Measurements from ENCODE around the gene SLC8A1. TPM values are rescaled to one million over a fixed set of nuclear protein-coding genes. Genes with fewer than 3 reads are reported as not detected.

SLC8A1 gene
- total and polyA plus RNA-seq, 2 of the 13 experiments (the other 11 are each of a cell fraction or from before 2014, with no cell fraction given), result not detected

DNA sequence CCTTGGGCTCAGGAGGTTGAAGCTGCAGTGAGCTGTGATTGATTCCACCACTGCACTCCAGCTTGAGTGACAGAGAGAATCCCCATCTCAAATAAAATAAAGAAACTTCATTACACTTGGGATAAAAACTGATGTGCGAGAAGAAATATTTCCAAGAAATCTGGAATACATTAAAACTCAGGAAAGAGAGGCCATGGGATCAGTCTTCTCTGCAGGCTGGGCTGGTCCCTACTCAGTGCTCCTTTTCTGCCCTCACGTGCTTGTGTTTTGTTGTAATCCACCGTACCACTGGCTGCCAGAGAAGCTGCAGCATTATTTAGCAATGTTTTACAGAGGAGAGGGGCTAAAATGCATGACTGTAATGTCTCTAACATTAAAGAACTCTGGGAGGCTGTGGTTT, 282.0 kb downstream of the SLC8A1 start:
- Histone ChIP-seq H3K4me1 (ENCODE audit: insufficient read depth, low read length) (no peaks in the 10 kb centered on the region), H3K79me2 (ENCODE audit: insufficient read depth, low read length) (no peaks in the 10 kb centered on the region), H3K9ac (ENCODE audit: insufficient read depth, low read depth, low read length) (no peak overlapping the region), H3K36me3 (replicated peaks in 1 of 2; ENCODE audit: control insufficient read depth in 1 of 2, insufficient read depth in 2 of 2, low read length in 2 of 2) (no peaks in the 10 kb centered on the region), H3K27me3 (ENCODE audit: control insufficient read depth in 1 of 2, insufficient read depth in 2 of 2, low read length in 2 of 2) (no peaks in the 10 kb centered on the region), H3K27ac (ENCODE audit: extremely low read length, insufficient read depth, low read length) (no peak overlapping the region), H3K4me3 (replicated peaks in 1 of 3; ENCODE audit: insufficient read depth in 1 of 3, low read depth in 2 of 3, low read length in 3 of 3) (no peak overlapping the region), H3K4me2 (ENCODE audit: low read depth, low read length) (no peak overlapping the region), H4K20me1 (ENCODE audit: insufficient read depth, low read length) (no peaks in the 10 kb centered on the region), H2AFZ (ENCODE audit: low read length) (no peak overlapping the region), H3K9me3 (ENCODE audit: low read length) (no peaks in the 10 kb centered on the region)
- ATAC-seq, result no peak
- no TSS peak for BruUV-seq (replicated peaks)
- FAIRE-seq, result no peak
- TF ChIP-seq, protein P1, sequence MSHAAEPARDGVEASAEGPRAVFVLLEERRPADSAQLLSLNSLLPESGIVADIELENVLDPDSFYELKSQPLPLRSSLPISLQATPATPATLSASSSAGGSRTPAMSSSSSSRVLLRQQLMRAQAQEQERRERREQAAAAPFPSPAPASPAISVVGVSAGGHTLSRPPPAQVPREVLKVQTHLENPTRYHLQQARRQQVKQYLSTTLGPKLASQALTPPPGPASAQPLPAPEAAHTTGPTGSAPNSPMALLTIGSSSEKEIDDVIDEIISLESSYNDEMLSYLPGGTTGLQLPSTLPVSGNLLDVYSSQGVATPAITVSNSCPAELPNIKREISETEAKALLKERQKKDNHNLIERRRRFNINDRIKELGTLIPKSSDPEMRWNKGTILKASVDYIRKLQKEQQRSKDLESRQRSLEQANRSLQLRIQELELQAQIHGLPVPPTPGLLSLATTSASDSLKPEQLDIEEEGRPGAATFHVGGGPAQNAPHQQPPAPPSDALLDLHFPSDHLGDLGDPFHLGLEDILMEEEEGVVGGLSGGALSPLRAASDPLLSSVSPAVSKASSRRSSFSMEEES (CRISPR knock-in tag; IDR thresholded peaks at IDR 0.05), result no peak
- no peak for TF ChIP-seq ZNF501 (CRISPR knock-in tag; IDR thresholded peaks at IDR 0.05)
- no peak for TF ChIP-seq ZNF605 (CRISPR knock-in tag; IDR thresholded peaks at IDR 0.05)
- no peak for TF ChIP-seq ISX (CRISPR knock-in tag; conservative IDR thresholded peaks at IDR 0.05)
- no peak for TF ChIP-seq ZNF260 (CRISPR knock-in tag; IDR thresholded peaks at IDR 0.05; ENCODE audit: borderline replicate concordance, low read depth)
- TF ChIP-seq ZNF17 (CRISPR knock-in tag; IDR thresholded peaks at IDR 0.05), result no peak
- TF ChIP-seq NFRKB (IDR thresholded peaks at IDR 0.05), result no peak
- TF ChIP-seq ZNF383 (CRISPR knock-in tag; IDR thresholded peaks at IDR 0.05; ENCODE audit: borderline replicate concordance), result no peak
- TF ChIP-seq, protein P2, sequence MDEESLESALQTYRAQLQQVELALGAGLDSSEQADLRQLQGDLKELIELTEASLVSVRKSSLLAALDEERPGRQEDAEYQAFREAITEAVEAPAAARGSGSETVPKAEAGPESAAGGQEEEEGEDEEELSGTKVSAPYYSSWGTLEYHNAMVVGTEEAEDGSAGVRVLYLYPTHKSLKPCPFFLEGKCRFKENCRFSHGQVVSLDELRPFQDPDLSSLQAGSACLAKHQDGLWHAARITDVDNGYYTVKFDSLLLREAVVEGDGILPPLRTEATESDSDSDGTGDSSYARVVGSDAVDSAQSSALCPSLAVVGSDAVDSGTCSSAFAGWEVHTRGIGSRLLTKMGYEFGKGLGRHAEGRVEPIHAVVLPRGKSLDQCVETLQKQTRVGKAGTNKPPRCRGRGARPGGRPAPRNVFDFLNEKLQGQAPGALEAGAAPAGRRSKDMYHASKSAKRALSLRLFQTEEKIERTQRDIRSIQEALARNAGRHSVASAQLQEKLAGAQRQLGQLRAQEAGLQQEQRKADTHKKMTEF (CRISPR knock-in tag; IDR thresholded peaks at IDR 0.05), result no peak
- TF ChIP-seq GATA4 (IDR thresholded peaks at IDR 0.05; ENCODE audit: borderline replicate concordance, low read depth), result no peak
- TF ChIP-seq MEIS2 (CRISPR knock-in tag; IDR thresholded peaks at IDR 0.05), result no peak
- no peak for TF ChIP-seq NFIC (IDR thresholded peaks at IDR 0.05; ENCODE audit: low read length)
- TF ChIP-seq ZNF619 (CRISPR knock-in tag; IDR thresholded peaks at IDR 0.05), result no peak
- ChIA-PET CTCF (ENCODE audit: low intra/inter-chr PET ratio, low total read pairs) (no interaction called here), POLR2A (no interaction called here)
- WGBS (ENCODE audit: low lambda C conversion rate), result 45% methylated on average over 3 of the region's 3 CpGs
- DNase-seq (ENCODE audit: low spot score), result no peak
- intact Hi-C loops (cut with micrococcal nuclease; ENCODE audit: unreplicated experiment), result no loop called here
- in situ Hi-C loops (cut with HindIII; ENCODE audit: extremely low pct_ligation_motif_present, low pct_unique_long_range_greater_than_20kb), result no loop called here
